Ectodermal cell (in vitro differentiated cells): Measurements from ENCODE around the gene ADAMTS13.

Source experiments
- H3K27ac ChIP-seq: 2 replicates; pipeline ENCODE4 v1.7.0; 2013; ENCODE audit warnings: mild to moderate bottlenecking, low read depth, low read length; ENCODE audit not compliant: insufficient read depth, poor library complexity, severe bottlenecking
- H3K27me3 ChIP-seq: 2 replicates; pipeline ENCODE4 v1.7.0; 2013; ENCODE audit warnings: mild to moderate bottlenecking, low read length; ENCODE audit not compliant: insufficient read depth, control insufficient read depth, poor library complexity, severe bottlenecking
- H3K36me3 ChIP-seq: one replicate; pipeline ENCODE4 v1.7.0; 2013; ENCODE audit warnings: low read length; ENCODE audit not compliant: control insufficient read depth, insufficient read depth
- H3K4me1 ChIP-seq: one replicate; pipeline ENCODE4 v1.7.0; 2013; ENCODE audit warnings: low read length; ENCODE audit not compliant: control insufficient read depth, insufficient read depth
- H3K4me3 ChIP-seq: 2 replicates; pipeline ENCODE4 v1.7.0; 2013; ENCODE audit warnings: low read depth, low read length, control low read depth; ENCODE audit not compliant: insufficient read depth
- H3K9me3 ChIP-seq: 2 replicates; pipeline ENCODE4 v1.7.0; 2013; ENCODE audit warnings: mild to moderate bottlenecking, low read length, moderate library complexity; ENCODE audit not compliant: control insufficient read depth
- WGBS, 2 experiments: methylation state at CpG; one replicate each; pipeline ENCODE4 v1.1.7; 2013; ENCODE audit warnings: missing lambda C conversion rate in 2 of 2; 5-methylcytosine and 5-hydroxymethylcytosine counted together

The ADAMTS13 gene

DNA sequence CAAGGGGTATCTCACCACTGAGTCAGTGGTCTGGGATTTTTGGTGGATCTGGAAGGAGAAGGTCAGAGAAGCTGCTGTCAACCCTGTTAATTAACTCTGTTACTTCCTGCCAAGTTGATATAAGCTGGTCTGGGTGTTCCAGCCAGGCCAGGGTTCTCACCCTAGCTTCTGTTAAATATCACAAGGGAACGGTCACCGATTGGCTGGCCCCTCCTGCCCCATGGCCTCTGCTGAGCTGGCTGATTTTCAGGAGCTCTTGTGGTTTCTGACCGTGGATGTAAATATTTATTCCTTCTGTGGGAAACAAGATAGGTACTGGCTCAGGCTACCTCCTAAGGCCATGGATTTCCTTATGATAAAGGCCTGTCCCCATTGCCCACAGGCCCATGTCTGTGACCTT, 1.0 kb downstream of the ADAMTS13 start:
- H3K4me3 ChIP-seq, result no peak overlapping the region
- 92 to 93% methylated on average over 3 of the region's 3 CpGs for WGBS, 2 experiments
- peaks cover 11% of the 10 kb centered on the region for H3K27me3 ChIP-seq
- H3K9me3 ChIP-seq, result no peaks in the 10 kb centered on the region
- no peak overlapping the region for H3K27ac ChIP-seq
- H3K36me3 ChIP-seq, result no peaks in the 10 kb centered on the region
- H3K4me1 ChIP-seq, result no peaks in the 10 kb centered on the region

DNA sequence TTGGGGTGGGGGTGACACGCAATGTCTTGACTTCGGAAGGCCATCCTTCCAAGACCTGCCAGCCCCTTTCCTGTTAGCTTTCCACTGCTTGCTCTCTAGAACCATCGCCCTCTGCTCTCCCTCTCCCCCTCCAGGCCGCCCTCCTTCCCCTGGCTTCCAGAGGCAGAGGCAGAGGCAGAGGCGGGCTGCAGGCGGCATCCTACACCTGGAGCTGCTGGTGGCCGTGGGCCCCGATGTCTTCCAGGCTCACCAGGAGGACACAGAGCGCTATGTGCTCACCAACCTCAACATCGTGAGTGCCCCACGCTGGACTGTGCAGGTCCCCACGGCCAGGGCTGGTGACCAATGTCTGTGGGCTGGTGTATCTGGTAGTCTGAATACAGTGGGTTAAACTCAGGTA, 2.0 kb downstream of the ADAMTS13 start:
- H3K27me3 ChIP-seq, result peaks cover 20% of the 10 kb centered on the region
- no peak overlapping the region for H3K4me3 ChIP-seq
- 90 to 91% methylated on average over 12 of the region's 12 CpGs for WGBS, 2 experiments
- H3K27ac ChIP-seq, result no peak overlapping the region
- no peaks in the 10 kb centered on the region for H3K36me3 ChIP-seq
- no peaks in the 10 kb centered on the region for H3K4me1 ChIP-seq
- no peaks in the 10 kb centered on the region for H3K9me3 ChIP-seq

DNA sequence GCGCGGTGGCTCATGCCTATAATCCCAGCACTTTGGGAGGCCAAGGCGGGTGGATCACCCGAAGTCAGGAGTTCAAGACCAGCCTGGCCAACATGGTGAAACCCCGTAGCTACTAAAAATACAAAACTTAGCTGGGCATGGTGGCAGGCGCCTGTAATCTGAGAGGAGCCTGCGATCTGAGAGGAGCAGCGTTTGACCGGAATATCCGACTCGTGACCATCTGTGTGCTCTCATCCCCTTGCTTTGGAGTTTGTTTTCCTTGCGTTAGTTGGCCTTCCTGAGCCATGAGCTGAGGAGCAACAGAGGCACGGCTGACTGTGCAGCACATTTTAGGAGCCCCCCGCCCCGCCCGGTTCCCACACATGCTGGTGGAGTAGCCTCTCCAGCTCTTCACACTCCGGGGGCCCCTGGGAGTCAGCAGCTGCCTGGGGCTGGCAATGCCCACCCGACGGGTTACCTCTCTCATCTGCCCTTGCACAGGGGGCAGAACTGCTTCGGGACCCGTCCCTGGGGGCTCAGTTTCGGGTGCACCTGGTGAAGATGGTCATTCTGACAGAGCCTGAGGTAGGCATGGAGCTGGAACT, 3.0 kb downstream of the ADAMTS13 start:
- Histone ChIP-seq H3K27ac (no peak overlapping the region), H3K36me3 (no peaks in the 10 kb centered on the region), H3K9me3 (no peaks in the 10 kb centered on the region), H3K4me1 (no peaks in the 10 kb centered on the region), H3K27me3 (peaks cover 29% of the 10 kb centered on the region), H3K4me3 (no peak overlapping the region)
- 91 to 93% methylated on average over 22 of the region's 22 CpGs for WGBS, 2 experiments

DNA sequence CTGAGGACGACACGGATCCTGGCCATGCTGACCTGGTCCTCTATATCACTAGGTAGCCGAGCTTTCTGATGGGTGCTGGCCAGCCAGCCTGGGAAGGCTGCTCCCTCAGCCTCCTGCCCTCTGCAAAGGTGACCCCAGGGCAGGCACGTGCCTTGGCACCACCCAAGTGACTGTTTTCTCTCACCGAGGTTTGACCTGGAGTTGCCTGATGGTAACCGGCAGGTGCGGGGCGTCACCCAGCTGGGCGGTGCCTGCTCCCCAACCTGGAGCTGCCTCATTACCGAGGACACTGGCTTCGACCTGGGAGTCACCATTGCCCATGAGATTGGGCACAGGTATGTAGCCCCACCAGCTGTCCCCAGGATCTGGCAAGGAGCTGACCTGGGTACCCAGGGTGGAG, 3.8 kb downstream of the ADAMTS13 start:
- Histone ChIP-seq H3K27ac (no peak overlapping the region), H3K4me1 (no peaks in the 10 kb centered on the region), H3K4me3 (no peak overlapping the region), H3K36me3 (no peaks in the 10 kb centered on the region), H3K27me3 (peaks cover 32% of the 10 kb centered on the region), H3K9me3 (no peaks in the 10 kb centered on the region)
- 89 to 90% methylated on average over 11 of the region's 11 CpGs for WGBS, 2 experiments

DNA sequence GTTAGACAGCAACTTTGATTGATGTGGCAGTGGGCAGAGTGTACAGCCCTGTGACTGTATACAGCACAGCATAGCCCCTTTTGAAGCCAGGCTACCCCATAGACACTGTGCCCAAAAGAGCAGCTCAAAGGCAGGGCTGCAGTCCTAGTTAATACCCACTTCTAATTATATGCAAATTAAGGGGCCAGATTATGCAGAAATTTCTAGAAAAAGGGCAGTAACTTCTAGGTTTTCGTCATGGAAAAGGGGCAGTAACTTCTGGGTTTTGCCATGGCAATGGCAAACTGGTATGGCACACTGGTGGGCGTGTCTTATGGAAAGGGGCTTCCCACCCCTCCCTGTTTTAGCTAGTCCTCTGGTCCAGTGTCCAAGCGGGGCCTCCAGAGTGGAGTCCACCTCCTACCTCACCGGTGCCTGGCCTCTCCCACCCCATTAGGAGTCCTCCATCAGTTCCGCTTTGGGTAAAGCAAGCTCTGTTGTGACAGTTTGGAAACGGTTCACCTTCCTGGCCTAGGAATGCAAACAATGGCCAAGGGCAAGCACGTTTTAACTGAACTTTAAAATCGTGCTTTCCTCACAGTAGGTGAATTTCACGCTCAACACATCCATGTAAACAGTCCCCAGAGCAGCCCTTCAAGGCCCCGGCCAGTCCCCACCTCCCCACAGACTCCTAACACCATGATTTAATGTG, 5.6 kb downstream of the ADAMTS13 start:
- H3K9me3 ChIP-seq, result no peaks in the 10 kb centered on the region
- no peaks in the 10 kb centered on the region for H3K36me3 ChIP-seq
- no peak overlapping the region for H3K4me3 ChIP-seq
- H3K27me3 ChIP-seq, result peaks cover 32% of the 10 kb centered on the region
- no peaks in the 10 kb centered on the region for H3K4me1 ChIP-seq
- WGBS, 2 experiments, result 61 to 64% methylated on average over 10 of the region's 10 CpGs
- no peak overlapping the region for H3K27ac ChIP-seq

DNA sequence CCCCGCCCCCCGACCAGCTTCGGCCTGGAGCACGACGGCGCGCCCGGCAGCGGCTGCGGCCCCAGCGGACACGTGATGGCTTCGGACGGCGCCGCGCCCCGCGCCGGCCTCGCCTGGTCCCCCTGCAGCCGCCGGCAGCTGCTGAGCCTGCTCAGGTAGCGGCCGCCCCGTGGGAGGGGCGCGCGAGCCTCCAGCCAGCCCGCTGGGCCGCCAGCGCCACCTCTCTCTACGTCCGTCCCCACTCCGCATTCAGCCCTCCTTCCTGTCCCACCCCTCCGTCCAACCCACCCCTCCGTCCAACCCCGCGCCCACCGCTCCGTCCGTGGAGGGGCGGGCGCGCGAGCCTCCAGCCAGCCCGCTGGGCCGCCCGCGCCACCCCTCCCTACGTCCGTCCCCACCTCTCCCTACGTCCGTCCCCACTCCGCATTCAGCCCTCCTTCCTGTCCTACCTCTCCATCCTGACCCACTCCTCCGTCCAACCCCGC, 6.5 kb downstream of the ADAMTS13 start:
- H3K4me1 ChIP-seq, result no peaks in the 10 kb centered on the region
- H3K9me3 ChIP-seq, result no peaks in the 10 kb centered on the region
- no peaks in the 10 kb centered on the region for H3K36me3 ChIP-seq
- H3K4me3 ChIP-seq, result no peak overlapping the region
- H3K27ac ChIP-seq, result no peak overlapping the region
- peaks cover 32% of the 10 kb centered on the region for H3K27me3 ChIP-seq
- WGBS, 2 experiments, result 0% methylated on average over 57 of the region's 57 CpGs

DNA sequence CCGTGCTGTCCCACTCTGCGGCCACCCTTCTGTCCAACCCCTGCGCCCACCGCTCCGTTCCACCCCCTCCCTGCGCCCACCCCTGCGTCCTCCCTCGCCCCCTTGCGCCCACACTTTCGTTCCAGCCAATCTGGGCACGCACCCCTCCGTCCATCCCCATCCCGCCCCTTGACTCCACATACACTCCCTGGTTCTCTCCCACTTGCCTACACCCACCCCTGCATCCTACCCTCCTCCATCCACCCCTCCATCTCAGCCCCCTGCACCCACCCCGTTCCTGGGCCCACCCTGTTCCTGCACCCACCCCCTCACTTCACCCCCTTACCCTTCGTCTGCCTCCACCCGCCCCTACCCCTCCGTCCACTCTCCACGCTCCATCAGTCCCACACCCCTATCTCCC, 7.0 kb downstream of the ADAMTS13 start:
- Histone ChIP-seq H3K4me1 (no peaks in the 10 kb centered on the region), H3K27me3 (peaks cover 32% of the 10 kb centered on the region), H3K9me3 (no peaks in the 10 kb centered on the region), H3K4me3 (no peak overlapping the region), H3K27ac (no peak overlapping the region), H3K36me3 (no peaks in the 10 kb centered on the region)
- 2% methylated on average over 18 of the region's 18 CpGs for WGBS, 2 experiments

DNA sequence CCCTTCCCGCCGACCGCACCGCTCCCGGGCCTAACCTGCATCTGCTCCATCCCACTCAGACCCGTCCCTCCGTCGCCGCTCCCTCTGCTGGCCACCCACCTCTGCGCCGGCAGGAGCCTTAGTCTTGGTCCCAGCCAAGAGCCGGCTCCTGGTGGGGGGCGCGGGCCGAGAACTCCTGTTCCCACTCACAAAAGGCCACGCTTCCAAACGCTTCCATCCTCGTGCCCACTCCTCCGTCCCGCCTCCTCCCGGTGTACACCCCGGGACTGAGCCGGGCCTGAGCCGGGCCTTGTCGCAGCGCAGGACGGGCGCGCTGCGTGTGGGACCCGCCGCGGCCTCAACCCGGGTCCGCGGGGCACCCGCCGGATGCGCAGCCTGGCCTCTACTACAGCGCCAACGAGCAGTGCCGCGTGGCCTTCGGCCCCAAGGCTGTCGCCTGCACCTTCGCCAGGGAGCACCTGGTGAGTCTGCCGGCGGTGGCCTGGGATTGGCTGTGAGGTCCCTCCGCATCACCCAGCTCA, 7.5 kb downstream of the ADAMTS13 start:
- Histone ChIP-seq H3K27ac (no peak overlapping the region), H3K36me3 (no peaks in the 10 kb centered on the region), H3K4me3 (no peak overlapping the region), H3K9me3 (no peaks in the 10 kb centered on the region), H3K4me1 (no peaks in the 10 kb centered on the region), H3K27me3 (peaks cover 32% of the 10 kb centered on the region)
- 7 to 8% methylated on average over 49 of the region's 49 CpGs for WGBS, 2 experiments

DNA sequence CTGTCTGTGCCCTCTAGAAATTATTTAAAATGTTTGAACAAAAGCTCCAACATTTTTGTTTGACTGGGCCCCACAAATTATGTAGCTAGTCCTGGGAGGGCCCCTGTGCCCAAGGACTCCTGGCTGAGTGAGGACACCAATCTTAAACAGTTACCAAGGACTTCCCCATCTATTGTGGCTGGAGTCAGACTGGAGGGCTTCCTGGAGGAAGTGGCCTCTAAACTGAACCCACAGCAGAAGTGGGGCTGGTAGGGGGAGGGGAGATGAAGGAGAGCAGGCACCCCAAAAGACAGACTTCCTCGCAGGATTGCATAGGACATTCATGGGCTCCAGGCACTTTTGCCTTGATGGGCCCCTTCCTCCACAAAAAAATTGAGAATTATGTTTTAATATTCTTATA, 8.1 kb downstream of the ADAMTS13 start:
- WGBS, 2 experiments, result 86 to 88% methylated on average over 1 of the region's 1 CpG
- H3K9me3 ChIP-seq, result no peaks in the 10 kb centered on the region

DNA sequence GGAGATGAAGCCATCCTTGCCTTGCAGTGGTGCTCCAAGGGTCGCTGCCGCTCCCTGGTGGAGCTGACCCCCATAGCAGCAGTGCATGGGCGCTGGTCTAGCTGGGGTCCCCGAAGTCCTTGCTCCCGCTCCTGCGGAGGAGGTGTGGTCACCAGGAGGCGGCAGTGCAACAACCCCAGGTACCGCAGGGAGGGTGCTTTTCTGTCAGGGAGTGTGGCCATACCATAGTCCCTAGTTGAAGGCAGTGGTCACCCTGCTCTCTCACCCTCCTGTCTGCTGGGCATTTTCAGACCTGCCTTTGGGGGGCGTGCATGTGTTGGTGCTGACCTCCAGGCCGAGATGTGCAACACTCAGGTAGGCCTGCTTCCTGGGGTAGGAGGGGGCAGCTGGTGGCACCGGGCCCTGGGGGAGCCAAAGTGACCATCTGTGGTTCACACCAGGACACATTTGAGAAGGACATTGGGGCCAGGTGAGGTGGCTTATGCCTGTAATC, 11.2 kb downstream of the ADAMTS13 start:
- Histone ChIP-seq H3K9me3 (no peaks in the 10 kb centered on the region), H3K4me3 (no peak overlapping the region), H3K4me1 (no peaks in the 10 kb centered on the region), H3K27me3 (peaks cover 20% of the 10 kb centered on the region), H3K36me3 (no peaks in the 10 kb centered on the region), H3K27ac (no peak overlapping the region)
- 83 to 86% methylated on average over 11 of the region's 11 CpGs for WGBS, 2 experiments

More for the DNA sequence above, 8.1 kb downstream of the ADAMTS13 start:
- Histone ChIP-seq H3K36me3 (no peaks in the 10 kb centered on the region), H3K4me3 (no peak overlapping the region), H3K27me3 (peaks cover 32% of the 10 kb centered on the region), H3K27ac (no peak overlapping the region), H3K4me1 (no peaks in the 10 kb centered on the region)
